Epithelial cell of proximal tubule (primary cell): Measurements from ENCODE around the gene MVB12B. TPM values are rescaled to one million over a fixed set of nuclear protein-coding genes. Genes with fewer than 3 reads are reported as not detected.

Experiments used
- DNase-seq: peaks from one replicate; pipeline ENCODE4 v3.0.0-alpha.2; 2011; ENCODE audit warnings: low read depth
- H3K4me3 ChIP-seq: 2 replicates; pipeline ENCODE4 v1.5.1; 2011; ENCODE audit warnings: low read depth, mild to moderate bottlenecking, low read length
- total RNA-seq: library from RNA; depleted of rRNA; stranded (reverse); fragments of >200 nt; gene quantifications from 2 replicates; pipeline ENCODE4 v1.2.3, GENCODE V29; 2015
- TF ChIP-seq, protein P1 (sequence below): conservative IDR thresholded peaks from 2 replicates; pipeline ENCODE4 v1.5.1; 2012; ENCODE audit warnings: low read depth, mild to moderate bottlenecking, low read length

MVB12B gene
- total RNA-seq, 1 donor from 2014 or later = 6.1 TPM

GRCh38 chr9:126431077-126431742 is 104.6 kb downstream of the MVB12B start:
- DNase-seq = no peak
- TF ChIP-seq, protein P1, sequence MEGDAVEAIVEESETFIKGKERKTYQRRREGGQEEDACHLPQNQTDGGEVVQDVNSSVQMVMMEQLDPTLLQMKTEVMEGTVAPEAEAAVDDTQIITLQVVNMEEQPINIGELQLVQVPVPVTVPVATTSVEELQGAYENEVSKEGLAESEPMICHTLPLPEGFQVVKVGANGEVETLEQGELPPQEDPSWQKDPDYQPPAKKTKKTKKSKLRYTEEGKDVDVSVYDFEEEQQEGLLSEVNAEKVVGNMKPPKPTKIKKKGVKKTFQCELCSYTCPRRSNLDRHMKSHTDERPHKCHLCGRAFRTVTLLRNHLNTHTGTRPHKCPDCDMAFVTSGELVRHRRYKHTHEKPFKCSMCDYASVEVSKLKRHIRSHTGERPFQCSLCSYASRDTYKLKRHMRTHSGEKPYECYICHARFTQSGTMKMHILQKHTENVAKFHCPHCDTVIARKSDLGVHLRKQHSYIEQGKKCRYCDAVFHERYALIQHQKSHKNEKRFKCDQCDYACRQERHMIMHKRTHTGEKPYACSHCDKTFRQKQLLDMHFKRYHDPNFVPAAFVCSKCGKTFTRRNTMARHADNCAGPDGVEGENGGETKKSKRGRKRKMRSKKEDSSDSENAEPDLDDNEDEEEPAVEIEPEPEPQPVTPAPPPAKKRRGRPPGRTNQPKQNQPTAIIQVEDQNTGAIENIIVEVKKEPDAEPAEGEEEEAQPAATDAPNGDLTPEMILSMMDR = no peak

DNA sequence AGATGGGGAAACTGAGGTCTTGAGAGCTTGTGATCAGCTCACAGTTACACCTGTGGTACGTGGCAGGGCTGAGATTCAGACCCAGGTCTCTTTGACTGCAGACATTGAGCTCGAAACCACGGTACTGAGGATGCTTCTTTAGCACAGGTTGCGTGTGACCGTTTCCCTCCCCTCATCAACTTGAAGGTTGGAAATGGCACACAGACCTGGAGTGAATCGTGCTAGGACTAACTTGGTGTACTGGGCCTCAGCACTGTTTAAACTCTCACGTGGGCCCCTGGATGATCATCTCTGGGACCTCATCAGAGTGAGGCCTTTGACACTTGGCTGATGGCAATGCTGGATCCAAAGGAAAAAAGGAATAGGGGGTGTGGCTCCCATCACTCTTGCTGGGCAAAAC is 106.0 kb downstream of the MVB12B start:
- no peak for DNase-seq
- TF ChIP-seq, protein P1 = no peak
- H3K4me3 ChIP-seq = no peak overlapping the region

More at GRCh38 chr9:126431077-126431742, 104.6 kb downstream of the MVB12B start:
- H3K4me3 ChIP-seq = no peak overlapping the region

DNA sequence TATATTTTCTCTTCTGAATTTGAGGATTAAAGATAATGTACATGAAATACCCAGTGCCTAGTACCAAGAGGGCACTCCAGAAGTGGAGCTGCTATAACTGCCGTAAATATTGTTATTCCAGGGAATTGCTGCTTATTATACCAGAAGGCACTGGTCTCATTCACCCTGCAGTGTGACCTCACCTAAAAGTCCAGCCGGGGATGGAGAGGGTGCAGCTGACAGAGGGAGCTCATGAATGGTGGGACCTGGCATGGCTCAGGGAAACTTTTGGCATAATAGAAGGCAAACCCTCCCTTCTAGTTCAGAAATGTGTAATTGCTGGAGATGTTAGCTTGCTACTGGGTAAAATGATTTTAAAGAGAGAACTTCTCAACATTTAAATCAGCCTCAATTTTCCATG is 108.5 kb downstream of the MVB12B start:
- no peak for DNase-seq
- TF ChIP-seq, protein P1 = no peak
- no peak overlapping the region for H3K4me3 ChIP-seq

- TF ChIP-seq, protein P1 = no peak
- H3K4me3 ChIP-seq = no peak overlapping the region
- no peak for DNase-seq
Observed at GRCh38 chr9:126435626-126436025, 109.0 kb downstream of the MVB12B start.

DNA sequence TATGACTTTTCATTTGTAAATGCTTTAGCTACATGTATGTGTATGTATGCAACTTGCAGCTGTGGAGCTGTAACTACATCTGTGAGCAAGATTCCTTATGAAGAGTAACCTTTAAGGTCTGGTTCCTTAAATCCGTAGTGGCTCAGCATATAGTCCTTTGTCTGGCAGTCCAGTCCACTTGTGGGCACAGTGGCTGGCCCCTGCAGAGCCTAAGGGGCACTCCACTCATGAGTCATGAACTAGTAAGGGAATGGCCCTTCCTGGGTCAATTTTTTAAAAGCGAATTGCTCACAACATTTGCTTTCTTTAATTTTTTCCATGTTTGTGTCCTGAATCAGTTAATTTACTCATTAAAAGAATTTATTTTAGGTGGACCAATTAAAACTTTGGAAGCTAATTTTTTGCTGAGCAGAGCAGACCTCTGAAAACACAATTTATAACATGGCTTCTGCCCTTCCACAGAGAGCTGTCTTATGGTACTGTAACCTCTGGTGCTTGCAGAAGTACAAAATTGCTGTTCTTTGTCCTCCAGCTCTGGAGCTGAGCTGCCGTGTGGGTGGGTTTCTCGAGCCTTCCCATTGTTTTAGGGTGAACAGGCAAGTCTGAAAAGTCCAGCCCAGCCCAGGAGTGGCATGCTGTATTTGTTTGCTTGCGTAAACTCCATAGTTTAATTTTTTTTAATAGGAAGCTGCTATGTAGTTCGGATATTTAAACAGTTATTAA is 110.1 kb downstream of the MVB12B start:
- TF ChIP-seq, protein P1 = no peak
- DNase-seq = no peak
- no peak overlapping the region for H3K4me3 ChIP-seq

- H3K4me3 ChIP-seq = no peak overlapping the region
- no peak for DNase-seq
Observed at GRCh38 chr9:126437268-126437666, 110.6 kb downstream of the MVB12B start.

More at GRCh38 chr9:126437268-126437666, 110.6 kb downstream of the MVB12B start:
- TF ChIP-seq, protein P1 = no peak
